DND-41 (cell line): ENCODE measurements around the gene ASB7.
A peak's percentile ranks its signal among the peaks of the same experiment; 100 is the strongest.

ENCODE experiments used
- ATAC-seq: fragments of 200-7000 bp; cut with Tn5 transposase; 3 replicates; pipeline ENCODE4 v1.9.1; 2021; ENCODE audit warnings: low read depth; ENCODE audit not compliant: insufficient read depth
- DNase-seq: peaks from one replicate; pipeline ENCODE4 v3.0.0-alpha.2; 2020
- H2AFZ ChIP-seq: 2 replicates; pipeline ENCODE4 v1.6.0; 2012; ENCODE audit warnings: low read depth, low read length
- H3K27ac ChIP-seq: 2 replicates; pipeline ENCODE4 v1.5.1; 2012; ENCODE audit warnings: low read length, inconsistent platforms
- H3K27me3 ChIP-seq: fragments of 200-600 bp; sonication (generic); 2 replicates; pipeline ENCODE4 v1.6.0; 2012; ENCODE audit warnings: low read length, mild to moderate bottlenecking, inconsistent platforms; ENCODE audit not compliant: insufficient read depth, poor library complexity
- H3K36me3 ChIP-seq: 2 replicates; pipeline ENCODE4 v1.5.1; 2012; ENCODE audit warnings: low read length, inconsistent platforms; ENCODE audit not compliant: insufficient read depth
- H3K4me1 ChIP-seq: 2 replicates; pipeline ENCODE4 v1.5.1; 2012; ENCODE audit warnings: mild to moderate bottlenecking, low read length; ENCODE audit not compliant: insufficient read depth
- H3K4me2 ChIP-seq: 2 replicates; pipeline ENCODE4 v1.6.0; 2012; ENCODE audit warnings: mild to moderate bottlenecking, moderate library complexity, low read length, inconsistent platforms; ENCODE audit not compliant: insufficient read depth
- H3K4me3 ChIP-seq, 2 experiments: fragments of 200-600 bp in 1 of 2; shearing (Covaris generic) in 1 of 2; 2 replicates each; pipeline ENCODE4 v1.5.1; 2012 to 2016; ENCODE audit warnings: inconsistent platforms in 2 of 2, low read length in 2 of 2, mild to moderate bottlenecking in 2 of 2, low read depth in 1 of 2, moderate library complexity in 1 of 2
- H3K79me2 ChIP-seq: 2 replicates; pipeline ENCODE4 v1.6.0; 2012; ENCODE audit warnings: low read length, inconsistent platforms; ENCODE audit not compliant: insufficient read depth
- H3K9ac ChIP-seq: 2 replicates; pipeline ENCODE4 v1.6.0; 2012; ENCODE audit warnings: low read depth, mild to moderate bottlenecking, inconsistent platforms, low read length, moderate library complexity
- H3K9me3 ChIP-seq: 2 replicates; pipeline ENCODE4 v1.5.1; 2012; ENCODE audit warnings: low read length, moderate library complexity, mild to moderate bottlenecking, inconsistent platforms; ENCODE audit not compliant: insufficient read depth, severe bottlenecking
- H4K20me1 ChIP-seq: 2 replicates; pipeline ENCODE4 v1.6.0; 2012; ENCODE audit warnings: low read length; ENCODE audit not compliant: insufficient read depth
- EZH2 ChIP-seq: IDR thresholded peaks from 3 replicates; pipeline ENCODE4 v1.6.1; 2012; ENCODE audit warnings: borderline replicate concordance, low read depth, mild to moderate bottlenecking, moderate library complexity, low read length, inconsistent platforms; ENCODE audit not compliant: severe bottlenecking
- TF ChIP-seq, protein P1 (sequence below): IDR thresholded peaks from 2 replicates; pipeline ENCODE4 v1.5.1; 2012; ENCODE audit warnings: borderline replicate concordance, low read length, moderate library complexity, mild to moderate bottlenecking; ENCODE audit not compliant: poor library complexity, severe bottlenecking; ENCODE audit errors: extremely low read depth

ASB7 gene

DNA sequence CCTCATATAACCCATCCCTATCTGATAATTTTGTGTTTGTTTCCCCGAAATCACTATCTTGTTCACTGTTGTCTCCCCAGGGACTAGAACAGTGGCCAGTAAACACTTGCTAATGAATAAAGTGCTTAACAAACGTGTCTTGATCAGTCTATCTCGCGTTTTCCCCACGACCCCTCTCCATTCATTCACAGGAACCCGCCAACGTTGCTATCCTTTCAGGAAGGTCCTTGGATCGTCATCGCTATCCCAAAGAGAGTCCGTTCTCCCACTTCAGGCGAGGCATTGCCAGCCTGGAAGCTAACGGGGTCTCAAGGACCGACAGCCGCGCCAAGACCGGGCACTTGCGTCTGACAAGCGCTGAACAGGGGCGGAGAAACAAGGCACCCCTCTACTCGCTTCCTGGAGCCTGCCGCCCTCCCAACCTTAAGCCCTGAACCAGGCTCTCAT, 749 bp upstream of the ASB7 start:
- no peaks in the 10 kb centered on the region for H4K20me1 ChIP-seq
- H3K9ac ChIP-seq = peak overlapping the region; percentile 68
- peak overlapping the region; percentile 72 for H2AFZ ChIP-seq
- TF ChIP-seq EZH2 = no peak
- TF ChIP-seq, protein P1, sequence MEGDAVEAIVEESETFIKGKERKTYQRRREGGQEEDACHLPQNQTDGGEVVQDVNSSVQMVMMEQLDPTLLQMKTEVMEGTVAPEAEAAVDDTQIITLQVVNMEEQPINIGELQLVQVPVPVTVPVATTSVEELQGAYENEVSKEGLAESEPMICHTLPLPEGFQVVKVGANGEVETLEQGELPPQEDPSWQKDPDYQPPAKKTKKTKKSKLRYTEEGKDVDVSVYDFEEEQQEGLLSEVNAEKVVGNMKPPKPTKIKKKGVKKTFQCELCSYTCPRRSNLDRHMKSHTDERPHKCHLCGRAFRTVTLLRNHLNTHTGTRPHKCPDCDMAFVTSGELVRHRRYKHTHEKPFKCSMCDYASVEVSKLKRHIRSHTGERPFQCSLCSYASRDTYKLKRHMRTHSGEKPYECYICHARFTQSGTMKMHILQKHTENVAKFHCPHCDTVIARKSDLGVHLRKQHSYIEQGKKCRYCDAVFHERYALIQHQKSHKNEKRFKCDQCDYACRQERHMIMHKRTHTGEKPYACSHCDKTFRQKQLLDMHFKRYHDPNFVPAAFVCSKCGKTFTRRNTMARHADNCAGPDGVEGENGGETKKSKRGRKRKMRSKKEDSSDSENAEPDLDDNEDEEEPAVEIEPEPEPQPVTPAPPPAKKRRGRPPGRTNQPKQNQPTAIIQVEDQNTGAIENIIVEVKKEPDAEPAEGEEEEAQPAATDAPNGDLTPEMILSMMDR = no peak
- H3K4me1 ChIP-seq = peaks cover 57% of the 10 kb centered on the region
- H3K27me3 ChIP-seq = no peaks in the 10 kb centered on the region
- peak overlapping the region; percentile 71 to 85 for H3K4me3 ChIP-seq
- no peak for DNase-seq
- no peaks in the 10 kb centered on the region for H3K9me3 ChIP-seq
- H3K4me2 ChIP-seq = peak overlapping the region; percentile 93
- ATAC-seq = peak; percentile 16
- peaks cover 77% of the 10 kb centered on the region for H3K79me2 ChIP-seq
- H3K36me3 ChIP-seq = peaks cover 12% of the 10 kb centered on the region
- peak overlapping the region; percentile 75 for H3K27ac ChIP-seq

DNA sequence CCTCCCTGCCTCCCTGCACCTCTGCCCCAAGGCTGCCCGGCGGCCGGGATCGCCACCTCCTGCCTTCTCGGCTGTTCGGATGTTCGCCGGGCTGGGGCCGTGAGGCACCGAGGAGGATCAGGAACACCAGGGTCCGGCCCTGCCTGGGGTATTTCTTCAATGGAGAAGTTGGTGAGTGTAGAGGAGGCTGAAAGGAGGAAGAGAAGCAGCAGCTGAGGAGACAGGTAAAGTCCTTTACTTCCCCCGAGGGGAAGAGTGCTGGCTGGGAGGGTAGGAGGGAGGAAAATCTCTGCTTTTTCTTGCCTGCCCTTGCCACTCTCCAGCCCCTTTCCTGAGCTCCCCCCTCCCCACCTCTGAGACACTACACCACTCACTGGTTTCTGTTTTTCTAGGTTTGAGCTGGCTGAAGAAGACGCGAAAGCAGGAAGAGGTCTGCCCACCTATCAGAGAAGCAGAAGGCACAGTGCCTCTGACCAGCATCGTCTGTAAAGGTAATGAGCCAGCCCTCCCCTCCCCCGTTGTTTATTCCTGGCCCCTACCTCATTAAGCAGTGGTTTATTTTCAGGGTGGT, 519 bp downstream of the ASB7 start:
- DNase-seq = peak; percentile 34
- H2AFZ ChIP-seq = peak overlapping the region; percentile 85
- TF ChIP-seq, protein P1 = no peak
- TF ChIP-seq EZH2 = no peak
- ATAC-seq = peak; percentile 11; the same call in 1 of the 3 replicates
- no peaks in the 10 kb centered on the region for H4K20me1 ChIP-seq
- H3K79me2 ChIP-seq = peaks cover 70% of the 10 kb centered on the region
- H3K4me2 ChIP-seq = peak overlapping the region; percentile 92
- H3K9me3 ChIP-seq = no peaks in the 10 kb centered on the region
- H3K36me3 ChIP-seq = peaks cover 16% of the 10 kb centered on the region
- no peaks in the 10 kb centered on the region for H3K27me3 ChIP-seq
- H3K27ac ChIP-seq = peak overlapping the region; percentile 80
- H3K9ac ChIP-seq = peak overlapping the region; percentile 80
- H3K4me3 ChIP-seq = peak overlapping the region; percentile 89 to 96
- peaks cover 46% of the 10 kb centered on the region for H3K4me1 ChIP-seq

DNA sequence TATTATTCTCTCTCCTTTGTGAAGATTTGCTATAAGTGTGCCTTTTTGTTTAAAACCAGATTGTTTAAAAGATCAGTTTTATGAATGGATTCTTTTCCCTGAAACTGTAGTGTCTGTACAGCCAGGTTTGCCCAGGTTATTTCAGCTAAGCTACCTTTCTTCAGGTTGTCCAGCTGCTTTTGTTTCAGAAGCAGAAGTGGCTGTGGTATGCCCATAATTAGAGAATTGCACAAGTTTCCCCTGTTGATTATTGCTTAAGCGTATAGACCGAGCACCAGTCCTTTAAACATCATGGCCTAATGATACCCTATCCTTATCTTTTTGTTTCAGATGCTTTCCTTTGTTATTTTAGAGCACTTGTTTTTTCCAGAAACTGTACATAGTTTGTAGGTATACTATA, 10.2 kb downstream of the ASB7 start:
- TF ChIP-seq, protein P1 = no peak
- no peak for TF ChIP-seq EZH2
- no peaks in the 10 kb centered on the region for H3K4me1 ChIP-seq
- DNase-seq (no peak), ATAC-seq (no peak)
- H3K27me3 ChIP-seq = no peaks in the 10 kb centered on the region
- no peak overlapping the region for H3K4me3 ChIP-seq
- no peaks in the 10 kb centered on the region for H4K20me1 ChIP-seq
- H3K9me3 ChIP-seq = no peaks in the 10 kb centered on the region
- peaks cover 55% of the 10 kb centered on the region for H3K36me3 ChIP-seq
- no peak overlapping the region for H2AFZ ChIP-seq
- no peak overlapping the region for H3K27ac ChIP-seq
- no peak overlapping the region for H3K9ac ChIP-seq
- no peak overlapping the region for H3K4me2 ChIP-seq
- H3K79me2 ChIP-seq = peaks cover 4% of the 10 kb centered on the region; the same call in 1 of the 2 replicates

DNA sequence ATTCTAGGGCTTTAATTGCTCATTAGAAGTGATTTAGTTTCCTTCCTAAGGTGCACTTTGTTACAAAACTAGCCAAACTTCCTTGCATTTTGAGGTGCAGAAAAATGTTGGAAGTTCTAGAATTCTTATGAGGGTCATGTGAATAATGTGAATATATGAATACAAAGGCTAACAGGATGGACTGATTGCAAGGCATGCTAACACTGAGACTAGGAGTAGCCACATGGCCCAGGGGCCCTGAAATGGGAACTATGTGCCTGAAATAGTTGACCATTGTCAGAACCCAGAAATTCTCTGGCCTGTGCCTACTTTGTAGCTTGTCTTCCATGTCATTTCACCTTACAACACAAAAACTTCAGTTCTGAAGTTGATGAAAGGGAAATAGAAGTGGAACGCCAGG, 10.8 kb downstream of the ASB7 start:
- Histone ChIP-seq H3K4me2 (no peak overlapping the region), H3K79me2 (peaks cover 2% of the 10 kb centered on the region; the same call in 1 of the 2 replicates), H3K4me1 (no peaks in the 10 kb centered on the region), H4K20me1 (no peaks in the 10 kb centered on the region), H3K27ac (no peak overlapping the region), H3K9me3 (no peaks in the 10 kb centered on the region), H3K9ac (no peak overlapping the region), H2AFZ (no peak overlapping the region), H3K4me3 (no peak overlapping the region), H3K36me3 (peaks cover 48% of the 10 kb centered on the region), H3K27me3 (no peaks in the 10 kb centered on the region)
- DNase-seq = no peak
- no peak for ATAC-seq
- TF ChIP-seq, protein P1 = no peak
- no peak for TF ChIP-seq EZH2
